22Rv1 (cell line): ENCODE data around the gene TMEM135.

Experiments
- CTCF ChIP-seq: fragments of 450-650 bp; IDR thresholded peaks from 2 replicates; pipeline ENCODE4 v1.5.1; 2017; ENCODE audit warnings: mild to moderate bottlenecking
- ZFX ChIP-seq: fragments of 450-650 bp; IDR thresholded peaks from 2 replicates; pipeline ENCODE4 v1.6.1; 2017; ENCODE audit warnings: antibody characterized with exemption, borderline replicate concordance

DNA sequence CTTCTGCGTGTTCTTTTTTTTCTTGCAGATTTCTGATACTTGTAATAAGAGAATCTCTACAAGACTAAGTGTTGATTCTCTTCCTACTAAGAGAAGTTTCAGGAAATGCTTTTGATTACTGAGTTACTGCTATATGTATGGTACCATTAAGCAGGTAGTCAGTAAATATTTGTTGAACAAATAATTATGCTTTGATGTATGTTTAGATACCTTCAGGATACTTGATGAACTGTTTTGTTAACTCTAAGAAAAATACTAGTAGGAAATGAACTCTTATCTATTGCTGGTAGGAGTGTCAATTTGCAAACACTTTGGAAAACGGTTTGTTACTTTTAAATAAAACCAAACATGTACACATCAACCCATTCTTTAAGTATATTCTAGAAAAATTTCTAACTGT is 90.6 kb downstream of the TMEM135 start:
- TF ChIP-seq CTCF (no peak), ZFX (no peak)
